ENCODE data around the gene PLCB4.
A peak's percentile ranks its signal among the peaks of the same experiment; 100 is the strongest.

Gene PLCB4

GRCh38 chr20:9103955-9104354, 35.1 kb downstream of the PLCB4 start:
- no peak for DNase-seq

- DNase-seq = no peak
Measured at GRCh38 chr20:9108260-9108659, 39.4 kb downstream of the PLCB4 start.

DNA sequence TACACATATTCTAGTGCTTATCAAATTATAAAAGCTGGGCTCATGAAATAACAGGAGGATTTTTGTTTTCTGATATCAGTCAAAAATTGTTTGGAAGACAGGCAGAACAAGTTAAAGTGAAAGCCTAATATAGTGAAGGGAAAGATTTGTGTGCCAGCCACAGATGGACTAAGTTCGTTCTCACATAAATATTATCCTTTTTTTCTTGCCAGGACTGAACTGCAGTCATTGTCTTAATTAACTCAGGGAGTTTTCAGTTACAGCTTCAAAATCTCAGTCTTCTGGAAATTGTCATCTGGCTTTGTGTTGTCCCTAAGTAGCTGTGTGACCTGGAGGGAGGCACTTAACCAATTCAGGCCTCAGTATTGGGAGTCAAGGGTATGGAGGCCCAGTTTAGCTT, 40.7 kb downstream of the PLCB4 start:
- no peak for DNase-seq

DNA sequence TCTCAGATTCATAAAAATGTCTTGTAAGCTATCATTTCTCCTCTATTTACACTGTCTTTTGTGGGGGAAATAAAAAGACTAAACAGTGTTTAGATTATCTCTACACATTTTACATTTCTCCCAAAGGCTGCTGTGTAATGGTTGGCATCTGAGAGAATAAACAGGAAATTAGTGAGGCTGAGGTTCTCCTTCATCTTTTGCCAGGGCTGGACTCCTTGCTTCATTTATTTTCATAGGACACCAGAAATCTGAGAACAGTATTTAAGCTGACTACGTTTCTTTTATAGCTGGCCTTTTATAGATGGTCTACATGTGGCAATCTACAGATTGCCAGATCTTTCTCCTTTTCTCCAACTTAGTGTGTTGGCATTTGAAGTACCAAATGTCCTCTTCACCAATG, 41.5 kb downstream of the PLCB4 start:
- DNase-seq = no peak

DNA sequence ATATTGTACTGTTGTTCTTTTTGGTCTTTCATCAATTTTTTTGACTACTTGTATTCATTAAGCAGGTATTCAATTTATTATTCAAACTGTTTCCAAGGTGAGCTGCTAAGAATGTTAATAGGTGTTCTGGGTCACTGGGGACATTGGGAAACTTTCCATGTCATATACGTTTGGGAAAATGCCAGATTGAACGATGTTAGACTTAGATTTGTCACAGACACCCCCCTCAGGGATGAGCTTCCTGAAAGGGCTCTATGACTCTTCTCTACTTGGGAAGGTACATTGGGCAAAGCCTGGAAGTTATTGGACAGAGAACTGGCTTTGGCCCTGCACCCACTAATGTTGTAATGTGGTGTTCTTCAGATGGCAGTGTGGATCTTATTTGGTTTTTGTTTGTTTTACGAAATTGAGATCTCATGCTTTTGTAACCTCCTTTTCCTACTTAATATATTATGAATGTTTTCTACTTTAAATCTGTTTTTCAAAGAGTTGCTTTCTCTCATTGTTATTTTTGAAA, 42.1 kb downstream of the PLCB4 start:
- no peak for DNase-seq

DNA sequence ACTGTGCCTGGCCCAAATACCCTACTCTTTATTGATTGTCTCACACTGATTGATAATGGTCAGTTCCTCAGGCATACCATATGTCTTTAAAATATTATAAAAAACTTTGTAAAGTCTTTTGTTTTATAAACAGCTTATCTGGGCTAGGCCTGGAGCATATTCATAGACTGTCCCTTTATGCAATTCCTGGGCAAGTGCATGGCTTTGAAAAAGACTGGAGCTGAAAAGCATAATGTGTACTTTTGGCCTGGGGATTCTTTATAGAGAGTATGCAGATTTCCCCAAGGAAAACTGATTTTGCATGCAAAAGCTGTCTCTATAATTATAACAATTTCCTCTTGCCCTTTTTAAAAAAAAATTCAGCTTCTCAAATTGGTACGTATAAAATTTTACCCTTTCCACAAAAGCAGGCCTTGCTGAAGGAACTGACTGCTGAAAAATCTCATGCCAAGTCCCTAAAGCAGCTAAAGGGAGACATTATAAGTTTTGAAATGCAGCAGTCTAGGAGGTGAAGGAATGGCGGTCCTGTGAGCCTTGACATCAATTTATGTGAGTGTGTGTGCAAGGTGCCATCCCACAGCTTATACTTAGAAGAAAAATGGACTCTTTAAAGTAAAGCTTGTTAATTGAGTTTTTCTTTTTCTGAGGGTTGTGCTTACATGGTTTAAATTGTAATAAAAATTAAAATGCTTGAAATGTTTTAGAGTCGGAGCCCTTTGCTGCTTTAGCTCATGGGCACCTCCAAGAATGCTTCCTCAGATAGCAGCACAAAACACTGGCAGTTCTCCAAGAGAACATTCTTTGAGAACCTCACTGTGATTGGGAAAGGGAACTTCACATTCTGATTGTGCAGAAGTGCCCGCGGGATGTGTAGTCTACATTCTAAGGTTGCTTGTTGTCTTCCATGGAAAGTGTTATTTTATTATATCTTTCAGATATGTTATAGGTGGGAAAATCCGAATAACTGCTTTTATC, 43.9 kb downstream of the PLCB4 start:
- peak; percentile 79 for DNase-seq

GRCh38 chr20:9114709-9115108, 45.8 kb downstream of the PLCB4 start:
- peak; percentile 9 for DNase-seq

DNA sequence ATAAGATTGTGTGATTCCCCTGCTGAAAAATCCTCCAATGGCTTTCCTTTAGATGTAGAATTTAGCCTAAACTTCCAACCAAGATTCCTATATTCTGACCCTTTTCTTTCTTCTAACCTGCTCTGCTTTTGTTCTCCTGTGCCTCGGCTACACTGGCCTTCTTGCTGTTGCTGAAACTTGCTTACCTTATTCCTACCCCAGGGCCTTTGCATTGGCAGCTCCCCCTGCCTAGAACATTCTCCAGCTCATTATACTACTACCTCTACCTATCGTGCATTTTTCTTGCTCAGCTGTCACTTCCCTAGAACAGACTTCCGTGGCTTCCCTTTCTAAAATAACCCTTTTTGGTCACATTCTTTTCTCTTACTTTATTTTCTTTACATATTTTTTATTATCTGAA, 48.7 kb downstream of the PLCB4 start:
- no peak for DNase-seq

DNA sequence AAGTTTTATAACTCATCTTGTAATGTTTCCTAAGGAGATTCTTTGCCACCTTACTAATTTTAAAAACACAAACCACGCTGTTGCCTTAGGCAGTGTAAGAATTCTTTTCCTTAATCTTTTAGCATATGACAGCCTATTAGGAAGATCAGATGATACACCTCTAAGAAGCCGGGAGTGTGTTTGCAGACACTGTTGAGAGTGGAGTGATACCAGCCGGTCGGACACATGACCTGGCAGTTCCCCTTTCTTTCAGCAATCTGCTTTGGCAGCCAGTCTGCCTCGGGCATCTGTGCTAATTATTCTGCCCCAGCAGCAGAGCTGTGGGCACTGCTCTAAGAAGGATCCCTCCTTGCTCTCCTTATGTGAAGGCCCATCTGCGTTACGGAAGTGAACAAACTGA, 50.9 kb downstream of the PLCB4 start:
- DNase-seq = no peak

- DNase-seq = no peak
Measured at GRCh38 chr20:9121211-9121610, 52.3 kb downstream of the PLCB4 start.

GRCh38 chr20:9122571-9122970, 53.7 kb downstream of the PLCB4 start:
- no peak for DNase-seq

GRCh38 chr20:9126527-9126926, 57.6 kb downstream of the PLCB4 start:
- DNase-seq = no peak

- DNase-seq = no peak
Measured at GRCh38 chr20:9128568-9128967, 59.7 kb downstream of the PLCB4 start.

DNA sequence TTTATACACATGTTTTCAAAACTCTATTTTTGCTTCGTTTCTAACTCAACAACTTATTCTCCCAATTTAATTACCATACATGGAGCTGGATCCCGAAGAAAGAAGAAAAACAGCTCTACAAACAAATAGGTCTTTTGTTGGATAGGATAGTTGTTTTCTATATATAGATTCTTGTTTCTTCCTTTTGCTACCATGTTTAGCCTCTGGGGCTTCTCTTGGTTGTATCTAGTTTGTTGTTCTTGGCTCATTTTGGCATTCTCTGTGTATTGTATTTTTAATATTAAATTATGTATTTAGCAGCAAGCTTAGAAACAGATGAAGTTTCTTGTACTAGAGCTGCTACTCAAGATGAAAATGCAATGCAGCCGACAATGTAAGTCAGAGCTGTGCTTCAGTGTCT, 60.9 kb downstream of the PLCB4 start:
- no peak for DNase-seq

DNA sequence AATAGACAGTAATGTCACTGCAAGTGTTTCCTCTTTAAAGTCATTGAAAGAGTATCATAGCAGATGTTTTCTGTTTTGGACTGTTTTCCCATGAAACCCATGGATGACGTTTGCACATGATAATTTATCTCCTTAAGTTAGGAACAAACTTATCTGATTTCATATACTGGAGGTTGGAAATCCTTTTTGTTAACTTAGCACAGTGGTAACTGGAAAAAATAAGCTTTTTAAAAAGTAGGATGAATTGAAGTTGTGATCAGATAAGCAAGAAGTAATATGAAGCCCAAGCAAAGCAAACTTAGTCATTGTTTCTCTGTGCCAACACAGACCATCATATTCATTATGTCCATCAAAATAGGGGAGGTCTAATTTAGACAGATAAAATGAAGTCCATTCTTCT, 61.6 kb downstream of the PLCB4 start:
- DNase-seq = no peak

DNA sequence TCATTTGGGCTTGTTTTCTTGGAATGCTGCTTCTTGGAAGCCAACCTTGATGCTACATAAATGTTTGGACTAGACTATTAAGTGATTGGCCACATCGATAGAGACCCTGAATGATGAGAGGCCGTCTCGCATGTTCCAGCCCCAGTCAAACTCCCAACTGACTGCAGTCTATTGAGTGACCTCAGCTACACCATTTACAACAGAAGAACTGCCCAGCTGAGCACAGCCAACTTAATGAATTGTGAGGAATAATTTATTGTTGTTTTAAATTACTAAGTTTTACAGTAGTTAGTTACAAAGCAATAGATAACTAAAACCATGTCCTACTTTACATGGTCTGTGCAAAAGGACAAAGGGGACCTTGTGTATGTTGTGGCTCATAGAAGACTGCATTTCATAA, 63.0 kb downstream of the PLCB4 start:
- DNase-seq = no peak

- no peak for DNase-seq
Measured at GRCh38 chr20:9134346-9134745, 65.5 kb downstream of the PLCB4 start.

- no peak for DNase-seq
Measured at GRCh38 chr20:9136114-9136513, 67.2 kb downstream of the PLCB4 start.

DNA sequence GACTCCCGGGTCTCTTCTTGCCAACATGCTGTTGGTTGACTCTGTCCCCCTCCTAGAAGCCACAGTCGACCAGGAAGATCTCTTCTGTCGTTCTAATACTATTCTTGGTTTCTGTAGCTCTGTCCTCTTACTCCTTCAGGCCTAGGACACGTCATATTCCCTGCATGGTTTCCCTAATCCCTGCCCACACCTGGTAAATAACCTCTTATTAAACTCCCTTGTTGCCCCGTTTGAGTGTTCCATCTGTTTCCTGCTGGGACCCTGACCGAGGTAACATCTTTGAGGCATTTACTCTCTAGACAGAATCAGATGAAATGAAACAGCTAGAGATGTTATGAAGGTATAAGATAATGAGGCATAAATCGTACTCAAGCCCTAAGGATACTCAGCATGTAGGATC, 68.1 kb downstream of the PLCB4 start:
- DNase-seq = no peak

DNA sequence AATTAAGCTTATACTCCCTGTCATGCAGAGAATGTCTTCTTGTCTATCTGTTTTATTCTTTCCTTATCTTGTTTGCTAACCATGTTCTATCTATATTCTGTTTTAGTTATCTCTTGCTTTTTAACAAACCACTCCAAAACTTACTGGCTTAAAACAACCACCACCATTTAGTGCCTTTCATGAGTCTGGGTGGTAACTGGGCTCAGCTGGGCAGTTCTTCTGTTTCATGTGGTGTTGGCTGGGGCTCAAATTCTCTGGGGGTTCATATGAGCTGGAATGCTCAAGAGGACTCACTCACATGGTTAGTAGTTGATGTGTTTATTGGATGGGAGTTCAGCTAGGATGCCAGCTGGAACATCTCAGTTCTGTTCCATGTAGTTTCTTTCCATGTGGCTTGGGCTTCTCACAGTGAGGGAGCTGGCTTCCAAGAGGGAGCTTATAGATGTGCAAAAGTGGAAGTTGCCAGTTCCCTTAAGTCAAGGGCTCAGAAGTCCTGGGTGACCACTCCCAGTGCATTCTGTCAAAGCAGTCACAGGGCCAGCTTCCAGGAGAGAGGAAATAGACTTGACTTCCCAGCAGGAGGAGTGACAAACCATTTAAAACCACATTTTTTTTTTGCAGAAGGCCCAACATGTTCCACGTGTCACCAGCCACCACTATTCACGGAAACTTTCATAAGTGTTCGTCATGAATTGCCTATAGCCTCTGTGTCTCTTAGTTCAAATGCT, 70.4 kb downstream of the PLCB4 start:
- no peak for DNase-seq

- DNase-seq = no peak
Measured at GRCh38 chr20:9140162-9140760, 71.4 kb downstream of the PLCB4 start.

DNA sequence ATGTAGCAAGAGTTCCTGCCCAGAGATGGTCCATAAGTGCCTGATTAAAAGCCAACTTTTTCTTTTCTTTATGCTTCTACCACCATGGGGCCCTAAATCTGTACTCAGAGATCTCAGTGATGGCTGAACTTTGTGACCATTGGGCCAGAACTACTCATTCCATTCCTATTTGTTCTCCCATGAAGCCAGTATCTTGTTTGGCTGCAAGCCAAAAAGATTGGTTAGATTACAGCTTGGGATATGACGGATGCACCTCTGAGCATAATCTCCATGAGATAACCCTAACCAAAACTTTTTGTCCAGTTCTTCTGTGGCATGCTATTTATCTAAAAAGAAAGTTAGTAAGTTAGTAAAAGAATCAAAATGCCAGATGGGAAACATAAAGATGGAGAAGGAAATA, 72.2 kb downstream of the PLCB4 start:
- no peak for DNase-seq

DNA sequence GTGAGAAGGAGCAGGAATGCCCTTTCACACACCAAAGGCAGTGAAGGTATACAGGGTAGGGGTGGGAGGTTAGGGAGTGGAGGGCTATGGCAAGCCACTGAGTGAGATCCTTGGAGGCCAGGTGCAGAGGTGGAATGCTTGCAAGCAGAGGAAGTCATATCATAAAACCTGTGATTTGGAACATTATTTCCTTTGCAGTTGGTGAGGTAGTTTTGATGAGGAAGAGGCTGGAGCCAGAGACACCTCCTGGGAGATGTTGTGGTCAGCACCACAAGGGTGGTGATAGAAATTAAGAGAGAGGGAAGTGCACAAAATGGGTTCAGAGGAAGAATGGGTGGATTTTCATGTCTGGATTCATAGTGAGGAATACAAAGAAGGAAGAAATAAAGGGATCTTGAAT, 73.0 kb downstream of the PLCB4 start:
- DNase-seq = no peak
